ENCODE measurements around the gene HMGN4.
"Not testable (repeated sequence)": the region's sequence is repeated elsewhere in the genome, so short reads cannot be mapped to it uniquely, and the experiment has no call there.

The HMGN4 gene

GRCh38 chr6:26545627-26546026 lies 7.5 kb downstream of the HMGN4 start:
- DNase-seq (ENCODE audit: low read depth in 1 of 2, low spot score in 1 of 2): no peak
- in situ Hi-C loops (cut with HindIII; ENCODE audit: low pct_unique_long_range_greater_than_20kb, low sequenced_read_pairs): no loop called here
- no peak for TF ChIP-seq JUND (IDR thresholded peaks at IDR 0.05; ENCODE audit: low read depth)

DNA sequence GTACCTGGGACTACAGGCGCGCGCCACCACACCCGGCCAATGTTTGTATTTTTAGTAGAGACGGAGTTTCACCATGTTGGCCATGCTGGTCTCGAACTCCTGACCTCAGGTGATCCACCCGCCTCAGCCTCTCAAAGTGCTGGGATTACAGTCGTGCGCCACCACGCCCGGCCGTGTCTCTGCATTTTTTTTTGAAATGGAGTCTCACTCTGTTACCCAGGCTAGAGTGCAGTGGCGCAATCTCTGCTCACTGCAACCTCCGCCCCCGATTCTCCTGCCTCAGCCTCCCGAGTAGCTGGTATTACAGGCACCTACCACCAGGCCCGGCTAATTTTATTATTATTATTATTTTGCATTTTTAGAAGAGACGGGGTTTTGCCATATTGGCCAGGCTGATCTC lies 9.2 kb downstream of the HMGN4 start:
- DNase-seq (ENCODE audit: low read depth in 1 of 2, low spot score in 1 of 2); in situ Hi-C loops (cut with HindIII; ENCODE audit: low pct_unique_long_range_greater_than_20kb, low sequenced_read_pairs): not testable (repeated sequence)

- in situ Hi-C loops (cut with HindIII; ENCODE audit: low pct_unique_long_range_greater_than_20kb, low sequenced_read_pairs): no loop called here
Measured at GRCh38 chr6:26550250-26550993, 12.3 kb downstream of the HMGN4 start.

DNA sequence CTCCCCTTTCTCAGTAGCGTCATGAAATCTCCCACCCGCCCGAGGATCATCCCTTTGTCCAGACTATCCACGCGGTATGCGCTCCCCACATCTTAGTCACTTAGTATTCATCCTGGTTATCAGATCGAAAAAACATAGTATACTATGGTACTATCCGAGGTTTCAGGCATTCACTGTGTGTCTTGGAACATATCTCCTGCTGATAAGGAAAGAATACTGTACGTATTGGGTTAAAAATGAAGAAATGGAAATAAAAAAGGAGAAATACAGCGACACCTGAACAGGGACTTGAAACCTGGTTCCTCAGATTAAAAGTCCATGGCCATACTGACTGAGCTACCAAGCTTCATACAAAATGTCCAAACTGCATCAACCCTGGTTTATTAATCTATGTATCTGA lies 14.0 kb downstream of the HMGN4 start:
- in situ Hi-C loops (cut with HindIII; ENCODE audit: low pct_unique_long_range_greater_than_20kb, low sequenced_read_pairs): no loop called here
- TF ChIP-seq JUND (IDR thresholded peaks at IDR 0.05; ENCODE audit: low read depth): no peak
- DNase-seq (ENCODE audit: low read depth in 1 of 2, low spot score in 1 of 2): no peak

More at GRCh38 chr6:26550250-26550993, 12.3 kb downstream of the HMGN4 start:
- no peak for TF ChIP-seq JUND (IDR thresholded peaks at IDR 0.05; ENCODE audit: low read depth)
- no peak for DNase-seq (ENCODE audit: low read depth in 1 of 2, low spot score in 1 of 2)

- in situ Hi-C loops (cut with HindIII; ENCODE audit: low pct_unique_long_range_greater_than_20kb, low sequenced_read_pairs): no loop called here
- DNase-seq (ENCODE audit: low read depth in 1 of 2, low spot score in 1 of 2): no peak
Measured at GRCh38 chr6:26552640-26553188, 14.5 kb downstream of the HMGN4 start.

DNA sequence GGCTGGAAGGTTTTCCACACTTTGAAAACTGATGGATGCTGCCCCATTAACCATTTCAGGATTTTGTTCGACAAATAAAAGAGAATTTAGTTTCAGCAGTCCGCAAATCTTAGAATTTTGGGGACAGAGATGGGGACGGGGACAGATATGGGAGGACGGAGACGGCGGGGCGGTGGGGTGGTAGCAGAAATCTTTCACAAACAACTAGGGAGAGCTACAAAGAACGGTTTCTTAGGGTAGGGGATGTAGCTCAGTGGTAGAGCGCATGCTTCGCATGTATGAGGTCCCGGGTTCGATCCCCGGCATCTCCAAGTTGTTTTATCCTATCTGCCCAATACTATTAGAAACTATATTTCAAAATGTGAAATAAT lies 15.1 kb downstream of the HMGN4 start:
- in situ Hi-C loops (cut with HindIII; ENCODE audit: low pct_unique_long_range_greater_than_20kb, low sequenced_read_pairs): no loop called here
- DNase-seq (ENCODE audit: low read depth in 1 of 2, low spot score in 1 of 2): peak in 1 of 2 experiments; percentile 78
- TF ChIP-seq JUND (IDR thresholded peaks at IDR 0.05; ENCODE audit: low read depth): no peak

More at GRCh38 chr6:26552640-26553188, 14.5 kb downstream of the HMGN4 start:
- no peak for TF ChIP-seq JUND (IDR thresholded peaks at IDR 0.05; ENCODE audit: low read depth)

- no peak for TF ChIP-seq JUND (IDR thresholded peaks at IDR 0.05; ENCODE audit: low read depth)
- peak in 1 of 2 experiments; percentile 87 for DNase-seq (ENCODE audit: low read depth in 1 of 2, low spot score in 1 of 2)
- in situ Hi-C loops (cut with HindIII; ENCODE audit: low pct_unique_long_range_greater_than_20kb, low sequenced_read_pairs): no loop called here
Measured at GRCh38 chr6:26553635-26554446, 15.7 kb downstream of the HMGN4 start.

DNA sequence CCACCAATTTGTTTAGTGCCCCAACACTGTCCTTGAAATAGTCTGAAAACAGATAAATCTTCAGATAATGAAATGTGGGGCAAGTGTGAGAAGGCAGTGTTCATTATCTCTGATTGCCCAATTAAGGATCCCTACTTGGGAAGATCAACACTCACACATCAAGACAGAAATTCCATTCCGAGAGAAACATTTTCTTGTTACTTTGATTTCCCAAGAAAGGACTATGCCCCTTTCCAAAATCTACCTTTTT lies 16.2 kb downstream of the HMGN4 start:
- no peak for DNase-seq (ENCODE audit: low read depth in 1 of 2, low spot score in 1 of 2)
- no peak for TF ChIP-seq JUND (IDR thresholded peaks at IDR 0.05; ENCODE audit: low read depth)
- in situ Hi-C loops (cut with HindIII; ENCODE audit: low pct_unique_long_range_greater_than_20kb, low sequenced_read_pairs): no loop called here

DNA sequence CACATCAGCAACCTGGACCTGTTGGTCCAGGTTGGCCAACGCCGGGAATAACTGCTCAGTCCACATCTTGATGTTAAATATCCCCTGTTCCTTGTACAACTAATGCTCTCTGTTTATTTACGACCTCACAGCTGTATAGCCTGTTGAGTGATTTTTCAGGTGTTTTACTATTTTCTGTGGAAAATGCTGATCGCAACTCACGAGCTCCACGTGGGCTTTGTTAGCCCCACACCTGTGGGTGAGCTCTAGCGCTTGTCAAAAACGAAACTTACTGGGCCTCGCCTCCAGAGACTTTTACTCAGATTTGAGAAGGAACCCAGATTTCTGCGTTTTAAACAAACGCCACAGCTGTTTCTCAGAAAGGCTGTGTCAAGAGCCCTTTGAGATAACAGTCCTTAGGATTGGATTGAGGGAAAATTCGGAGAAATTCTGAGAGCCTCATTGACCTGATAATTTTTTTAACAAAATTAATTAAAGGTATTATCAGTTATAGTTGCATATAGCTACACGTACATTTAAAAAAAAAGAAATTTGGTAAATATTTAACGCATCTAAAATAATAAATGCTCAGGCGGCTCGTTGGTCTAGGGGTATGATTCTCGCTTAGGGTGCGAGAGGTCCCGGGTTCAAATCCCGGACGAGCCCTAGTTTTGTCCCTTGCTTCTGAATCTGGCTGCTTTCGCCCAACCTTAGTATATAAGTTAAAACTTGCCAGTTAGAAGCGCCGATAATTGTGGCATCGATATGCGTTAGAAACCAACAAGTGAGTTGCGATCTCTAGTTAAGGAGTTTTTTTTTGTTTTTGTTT lies 16.7 kb downstream of the HMGN4 start:
- in situ Hi-C loops (cut with HindIII; ENCODE audit: low pct_unique_long_range_greater_than_20kb, low sequenced_read_pairs): no loop called here
- DNase-seq (ENCODE audit: low read depth in 1 of 2, low spot score in 1 of 2): peak in 1 of 2 experiments; percentile 48
- no peak for TF ChIP-seq JUND (IDR thresholded peaks at IDR 0.05; ENCODE audit: low read depth)

- in situ Hi-C loops (cut with HindIII; ENCODE audit: low pct_unique_long_range_greater_than_20kb, low sequenced_read_pairs): no loop called here
- DNase-seq (ENCODE audit: low read depth in 1 of 2, low spot score in 1 of 2): no peak
- TF ChIP-seq JUND (IDR thresholded peaks at IDR 0.05; ENCODE audit: low read depth): no peak
Measured at GRCh38 chr6:26555505-26556262, 17.5 kb downstream of the HMGN4 start.

DNA sequence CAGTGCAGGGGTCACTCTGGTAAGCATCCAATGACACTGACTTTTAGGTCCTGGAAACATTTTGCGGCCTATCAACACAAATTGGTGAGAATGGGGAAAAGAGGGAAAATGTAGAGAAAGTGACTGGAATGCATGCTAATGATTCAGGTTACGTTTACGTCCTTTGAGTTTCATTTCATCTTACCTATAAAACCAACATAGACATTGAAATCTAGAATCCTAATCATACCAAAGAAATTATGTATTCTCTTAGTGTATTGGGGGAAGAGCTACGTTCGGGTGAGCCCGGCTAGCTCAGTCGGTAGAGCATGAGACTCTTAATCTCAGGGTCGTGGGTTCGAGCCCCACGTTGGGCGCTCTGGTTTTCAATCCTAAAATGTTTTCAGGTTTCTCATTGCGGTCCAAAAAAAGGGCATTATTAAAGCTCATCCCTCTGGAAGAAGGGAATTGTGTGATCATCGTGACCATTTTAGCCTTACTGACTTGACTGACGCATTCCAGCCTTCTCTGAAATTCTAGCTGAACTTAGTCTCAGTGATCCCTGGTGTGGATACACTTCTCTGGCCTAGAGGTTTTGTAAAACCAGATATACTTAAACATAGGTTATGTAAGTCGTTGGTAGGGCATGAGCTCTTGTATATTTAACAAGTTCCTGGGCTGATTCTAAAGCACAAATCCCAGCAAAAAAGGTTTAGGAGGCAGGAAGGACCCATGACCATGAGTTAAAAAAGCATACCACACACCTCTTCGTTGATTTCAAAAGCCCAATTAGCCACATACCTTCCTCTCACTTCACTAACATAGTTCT lies 18.3 kb downstream of the HMGN4 start:
- in situ Hi-C loops (cut with HindIII; ENCODE audit: low pct_unique_long_range_greater_than_20kb, low sequenced_read_pairs): no loop called here

More for the DNA sequence above, 18.3 kb downstream of the HMGN4 start:
- no peak for TF ChIP-seq JUND (IDR thresholded peaks at IDR 0.05; ENCODE audit: low read depth)
- peak in 1 of 2 experiments; percentile 81 for DNase-seq (ENCODE audit: low read depth in 1 of 2, low spot score in 1 of 2)
